ENCODE results near the gene AGBL1.

The AGBL1 gene

GRCh38 chr15:86810329-86810728 lies 730.7 kb downstream of the AGBL1 start:
- Histone ChIP-seq H3K4me1 (ENCODE audit: control insufficient read depth in 2 of 2, insufficient read depth in 1 of 2, low read depth in 1 of 2, low read length in 2 of 2) (no peaks in the 10 kb centered on the region), H3K36me3 (replicated peaks in 1 of 2; ENCODE audit: control insufficient read depth in 2 of 2, insufficient read depth in 2 of 2, low read length in 2 of 2) (no peaks in the 10 kb centered on the region), H3K18ac (ENCODE audit: low read length) (no peak overlapping the region), H3K79me1 (ENCODE audit: low read depth, low read length) (no peaks in the 10 kb centered on the region), H3K4me3 (ENCODE audit: low read length in 2 of 2) (no peak overlapping the region), H3K9me3 (replicated peaks in 1 of 2; ENCODE audit: control insufficient read depth in 2 of 2, insufficient read depth in 1 of 2, low read depth in 1 of 2, low read length in 2 of 2) (no peaks in the 10 kb centered on the region), H2BK15ac (ENCODE audit: low read length) (no peak overlapping the region), H3K9ac (ENCODE audit: low read depth, low read length, poor library complexity) (no peak overlapping the region), H4K91ac (ENCODE audit: low read depth, low read length, poor library complexity) (no peak overlapping the region), H3K23ac (ENCODE audit: low read depth, low read length, poor library complexity) (no peak overlapping the region), H2AK5ac (ENCODE audit: low read depth, low read length) (no peak overlapping the region), H3K27me3 (ENCODE audit: control insufficient read depth in 3 of 3, insufficient read depth in 3 of 3, low read depth in 1 of 3, low read length in 3 of 3) (no peaks in the 10 kb centered on the region), H3K4ac (ENCODE audit: low read length) (no peak overlapping the region), H3K14ac (ENCODE audit: low read length) (no peak overlapping the region), H2BK120ac (ENCODE audit: low read depth, low read length) (no peak overlapping the region), H2BK5ac (ENCODE audit: low read length) (no peak overlapping the region), H4K8ac (ENCODE audit: low read depth, low read length) (no peak overlapping the region), H2BK12ac (ENCODE audit: low read length) (no peak overlapping the region), H3K4me2 (ENCODE audit: insufficient read depth, low read length, poor library complexity, severe bottlenecking) (no peak overlapping the region), H3K27ac (replicated peaks; ENCODE audit: low read length) (no peak overlapping the region), H2AFZ (ENCODE audit: low read length) (no peak overlapping the region)
- DNase-seq (ENCODE audit: low spot score) = no peak

DNA sequence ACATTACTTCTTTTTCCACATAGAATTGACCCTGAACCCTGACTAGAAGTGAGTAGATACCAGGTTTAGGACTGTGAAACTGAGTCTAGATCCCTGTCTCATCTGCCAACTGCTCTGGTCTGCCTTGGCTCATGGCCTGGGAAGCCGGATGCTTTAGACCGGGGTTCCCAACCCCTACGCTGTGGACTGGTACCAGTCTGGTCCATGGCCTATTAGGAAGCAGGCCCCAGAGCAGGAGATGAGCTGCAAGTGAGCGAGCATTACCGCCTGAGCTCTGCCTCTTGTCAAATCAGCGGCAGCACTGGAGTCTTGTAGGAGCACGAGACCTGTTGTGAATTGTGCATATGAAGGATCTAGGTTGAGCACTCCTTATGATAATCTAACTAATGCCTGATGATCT lies 734.2 kb downstream of the AGBL1 start:
- Histone ChIP-seq H2BK5ac (ENCODE audit: low read length) (no peak overlapping the region), H2BK15ac (ENCODE audit: low read length) (no peak overlapping the region), H2AK5ac (ENCODE audit: low read depth, low read length) (no peak overlapping the region), H3K27ac (replicated peaks; ENCODE audit: low read length) (no peak overlapping the region), H2AFZ (ENCODE audit: low read length) (no peak overlapping the region), H3K36me3 (replicated peaks in 1 of 2; ENCODE audit: control insufficient read depth in 2 of 2, insufficient read depth in 2 of 2, low read length in 2 of 2) (no peaks in the 10 kb centered on the region), H3K18ac (ENCODE audit: low read length) (no peak overlapping the region), H4K91ac (ENCODE audit: low read depth, low read length, poor library complexity) (no peak overlapping the region), H3K4ac (ENCODE audit: low read length) (no peak overlapping the region), H3K4me2 (ENCODE audit: insufficient read depth, low read length, poor library complexity, severe bottlenecking) (no peak overlapping the region), H3K27me3 (ENCODE audit: control insufficient read depth in 3 of 3, insufficient read depth in 3 of 3, low read depth in 1 of 3, low read length in 3 of 3) (no peaks in the 10 kb centered on the region), H3K14ac (ENCODE audit: low read length) (no peak overlapping the region), H2BK12ac (ENCODE audit: low read length) (no peak overlapping the region), H3K9ac (ENCODE audit: low read depth, low read length, poor library complexity) (no peak overlapping the region), H4K8ac (ENCODE audit: low read depth, low read length) (no peak overlapping the region), H3K23ac (ENCODE audit: low read depth, low read length, poor library complexity) (no peak overlapping the region), H3K4me3 (ENCODE audit: low read length in 2 of 2) (no peak overlapping the region), H3K9me3 (replicated peaks in 1 of 2; ENCODE audit: control insufficient read depth in 2 of 2, insufficient read depth in 1 of 2, low read depth in 1 of 2, low read length in 2 of 2) (no peaks in the 10 kb centered on the region), H3K4me1 (ENCODE audit: control insufficient read depth in 2 of 2, insufficient read depth in 1 of 2, low read depth in 1 of 2, low read length in 2 of 2) (no peaks in the 10 kb centered on the region), H3K79me1 (ENCODE audit: low read depth, low read length) (no peaks in the 10 kb centered on the region), H2BK120ac (ENCODE audit: low read depth, low read length) (no peak overlapping the region)
- WGBS, 2 donors (ENCODE audit: extremely low coverage in 2 of 2, insufficient read length in 2 of 2, insufficient replicate concordance in 1 of 2) = no CpG with 5 or more reads among the region's 7 CpGs
- DNase-seq (ENCODE audit: low spot score) = no peak

DNA sequence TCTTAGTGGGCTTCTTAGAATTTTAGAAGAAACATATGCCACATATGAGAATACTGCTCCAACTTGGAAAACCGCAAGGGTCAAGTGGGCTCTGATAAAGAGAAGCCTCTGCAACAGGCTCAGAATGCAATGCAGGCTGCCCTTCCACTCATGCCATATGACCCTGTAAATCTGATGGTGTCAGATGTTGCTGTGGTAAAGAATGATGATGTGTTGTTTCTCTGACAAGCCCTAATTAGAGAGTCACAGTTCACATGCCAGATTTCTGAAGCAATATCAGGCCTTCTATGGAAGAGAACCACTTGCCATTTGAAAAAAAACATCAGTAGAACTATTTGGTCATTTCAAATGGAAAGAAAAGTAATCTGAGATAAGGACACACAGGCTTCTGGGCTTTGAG lies 749.6 kb downstream of the AGBL1 start:
- Histone ChIP-seq H3K27ac (replicated peaks; ENCODE audit: low read length) (no peak overlapping the region), H4K91ac (ENCODE audit: low read depth, low read length, poor library complexity) (no peak overlapping the region), H2BK120ac (ENCODE audit: low read depth, low read length) (no peak overlapping the region), H3K4me1 (ENCODE audit: control insufficient read depth in 2 of 2, insufficient read depth in 1 of 2, low read depth in 1 of 2, low read length in 2 of 2) (no peaks in the 10 kb centered on the region), H3K79me1 (ENCODE audit: low read depth, low read length) (no peaks in the 10 kb centered on the region), H2BK12ac (ENCODE audit: low read length) (no peak overlapping the region), H3K18ac (ENCODE audit: low read length) (no peak overlapping the region), H4K8ac (ENCODE audit: low read depth, low read length) (no peak overlapping the region), H3K4ac (ENCODE audit: low read length) (no peak overlapping the region), H3K9me3 (replicated peaks in 1 of 2; ENCODE audit: control insufficient read depth in 2 of 2, insufficient read depth in 1 of 2, low read depth in 1 of 2, low read length in 2 of 2) (no peaks in the 10 kb centered on the region), H2AFZ (ENCODE audit: low read length) (no peak overlapping the region), H3K14ac (ENCODE audit: low read length) (no peak overlapping the region), H2AK5ac (ENCODE audit: low read depth, low read length) (no peak overlapping the region), H3K36me3 (replicated peaks in 1 of 2; ENCODE audit: control insufficient read depth in 2 of 2, insufficient read depth in 2 of 2, low read length in 2 of 2) (no peaks in the 10 kb centered on the region), H2BK15ac (ENCODE audit: low read length) (no peak overlapping the region), H3K4me3 (ENCODE audit: low read length in 2 of 2) (no peak overlapping the region), H3K4me2 (ENCODE audit: insufficient read depth, low read length, poor library complexity, severe bottlenecking) (no peak overlapping the region), H2BK5ac (ENCODE audit: low read length) (no peak overlapping the region), H3K9ac (ENCODE audit: low read depth, low read length, poor library complexity) (no peak overlapping the region), H3K23ac (ENCODE audit: low read depth, low read length, poor library complexity) (no peak overlapping the region), H3K27me3 (ENCODE audit: control insufficient read depth in 3 of 3, insufficient read depth in 3 of 3, low read depth in 1 of 3, low read length in 3 of 3) (no peaks in the 10 kb centered on the region)
- DNase-seq (ENCODE audit: low spot score) = no peak
- WGBS, 2 donors (ENCODE audit: extremely low coverage in 2 of 2, insufficient read length in 2 of 2, insufficient replicate concordance in 1 of 2) = no CpG with 5 or more reads among the region's 1 CpG

GRCh38 chr15:86830304-86830703 lies 750.6 kb downstream of the AGBL1 start:
- Histone ChIP-seq H2AFZ (ENCODE audit: low read length) (no peak overlapping the region), H3K4me2 (ENCODE audit: insufficient read depth, low read length, poor library complexity, severe bottlenecking) (no peak overlapping the region), H3K27me3 (ENCODE audit: control insufficient read depth in 3 of 3, insufficient read depth in 3 of 3, low read depth in 1 of 3, low read length in 3 of 3) (no peaks in the 10 kb centered on the region), H2BK15ac (ENCODE audit: low read length) (no peak overlapping the region), H3K4ac (ENCODE audit: low read length) (no peak overlapping the region), H3K4me3 (ENCODE audit: low read length in 2 of 2) (no peak overlapping the region), H3K27ac (replicated peaks; ENCODE audit: low read length) (no peak overlapping the region), H2BK5ac (ENCODE audit: low read length) (no peak overlapping the region), H2BK12ac (ENCODE audit: low read length) (no peak overlapping the region), H4K91ac (ENCODE audit: low read depth, low read length, poor library complexity) (no peak overlapping the region), H3K18ac (ENCODE audit: low read length) (no peak overlapping the region), H2BK120ac (ENCODE audit: low read depth, low read length) (no peak overlapping the region), H3K9me3 (replicated peaks in 1 of 2; ENCODE audit: control insufficient read depth in 2 of 2, insufficient read depth in 1 of 2, low read depth in 1 of 2, low read length in 2 of 2) (no peaks in the 10 kb centered on the region), H2AK5ac (ENCODE audit: low read depth, low read length) (no peak overlapping the region), H3K4me1 (ENCODE audit: control insufficient read depth in 2 of 2, insufficient read depth in 1 of 2, low read depth in 1 of 2, low read length in 2 of 2) (no peaks in the 10 kb centered on the region), H3K36me3 (replicated peaks in 1 of 2; ENCODE audit: control insufficient read depth in 2 of 2, insufficient read depth in 2 of 2, low read length in 2 of 2) (no peaks in the 10 kb centered on the region), H3K9ac (ENCODE audit: low read depth, low read length, poor library complexity) (no peak overlapping the region), H3K79me1 (ENCODE audit: low read depth, low read length) (no peaks in the 10 kb centered on the region), H3K14ac (ENCODE audit: low read length) (no peak overlapping the region), H4K8ac (ENCODE audit: low read depth, low read length) (no peak overlapping the region), H3K23ac (ENCODE audit: low read depth, low read length, poor library complexity) (no peak overlapping the region)
- no peak for DNase-seq (ENCODE audit: low spot score)
- no CpG with 5 or more reads among the region's 1 CpG for WGBS, 2 donors (ENCODE audit: extremely low coverage in 2 of 2, insufficient read length in 2 of 2, insufficient replicate concordance in 1 of 2)
